Inferior parietal cortex (tissue), 1 donor: ENCODE measurements around the gene GNB2.

Source experiments
- DNase-seq: peaks from one replicate; pipeline ENCODE4 v3.0.0-alpha.2; 2016; ENCODE audit errors: extremely low spot score

Gene GNB2

DNA sequence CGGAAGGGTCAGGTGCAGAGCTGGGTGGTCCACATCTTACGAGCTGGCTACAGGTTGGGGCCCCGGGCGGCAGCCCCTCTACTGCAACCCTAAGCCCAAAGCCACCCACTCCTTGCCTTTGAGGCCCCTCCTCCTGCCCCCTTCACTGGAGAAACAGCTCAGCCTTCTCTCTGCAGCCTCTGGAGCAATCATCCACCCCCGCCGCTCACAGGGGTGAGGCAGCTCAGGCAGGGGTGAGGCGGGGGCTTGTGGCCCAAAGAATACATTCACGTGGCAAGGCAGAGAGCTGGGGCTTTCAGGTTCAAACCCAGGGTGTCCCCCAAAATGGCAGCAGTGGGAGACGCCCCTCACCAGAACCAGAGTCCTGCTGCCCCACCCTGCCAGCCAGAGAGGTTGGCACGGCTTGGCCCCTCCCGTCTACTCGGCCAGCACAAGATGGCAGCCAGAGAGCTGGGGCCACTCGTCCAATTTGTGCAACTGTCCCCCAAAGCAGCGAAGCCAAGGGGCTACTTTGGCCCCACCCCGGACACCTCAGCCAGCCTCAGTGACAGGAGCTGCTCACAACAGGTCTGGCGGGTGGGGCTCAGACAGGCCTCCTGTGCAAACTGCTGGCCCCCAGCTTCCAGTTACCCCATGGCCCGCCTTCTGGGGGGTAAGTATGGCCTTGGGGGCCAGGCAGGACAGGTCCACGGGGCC is 7.2 kb downstream of the GNB2 start:
- no peak for DNase-seq

DNA sequence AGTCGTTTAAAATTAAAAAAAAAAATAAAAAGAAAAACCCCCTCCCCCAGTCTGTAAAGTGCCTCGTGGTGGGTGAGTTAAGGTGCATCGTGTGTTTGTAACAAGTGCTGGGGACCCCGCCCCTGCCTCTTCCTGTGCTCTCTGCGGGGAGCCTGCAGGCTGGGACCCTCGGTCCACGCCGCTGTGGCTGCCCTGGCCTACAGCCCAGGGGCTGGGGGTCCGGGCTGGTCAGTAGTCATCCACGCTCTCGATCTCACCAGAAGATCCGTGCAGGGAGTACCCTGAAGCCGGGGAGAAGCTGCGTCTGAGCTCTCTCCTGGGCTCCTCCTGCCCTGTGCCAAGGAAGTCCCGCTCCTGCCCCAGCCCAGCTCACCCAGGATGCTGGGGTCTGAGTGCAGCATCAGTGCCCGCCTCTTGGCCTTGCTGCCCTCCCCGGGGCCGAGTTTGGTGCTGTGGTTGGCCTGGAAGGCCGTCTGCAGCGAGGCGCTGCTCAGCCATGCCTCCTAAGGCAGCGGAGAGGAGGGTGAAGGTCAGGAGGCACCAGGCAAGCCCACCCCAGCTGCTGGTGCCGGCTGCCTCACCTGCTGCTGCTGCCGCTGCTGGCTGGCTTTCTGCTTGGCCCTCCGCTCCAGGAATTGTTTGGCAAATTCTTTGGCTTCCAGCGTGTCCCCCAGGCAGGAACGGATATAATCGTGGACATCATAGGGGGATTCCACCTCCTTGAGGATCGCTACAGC is 8.1 kb downstream of the GNB2 start:
- DNase-seq: no peak

DNA sequence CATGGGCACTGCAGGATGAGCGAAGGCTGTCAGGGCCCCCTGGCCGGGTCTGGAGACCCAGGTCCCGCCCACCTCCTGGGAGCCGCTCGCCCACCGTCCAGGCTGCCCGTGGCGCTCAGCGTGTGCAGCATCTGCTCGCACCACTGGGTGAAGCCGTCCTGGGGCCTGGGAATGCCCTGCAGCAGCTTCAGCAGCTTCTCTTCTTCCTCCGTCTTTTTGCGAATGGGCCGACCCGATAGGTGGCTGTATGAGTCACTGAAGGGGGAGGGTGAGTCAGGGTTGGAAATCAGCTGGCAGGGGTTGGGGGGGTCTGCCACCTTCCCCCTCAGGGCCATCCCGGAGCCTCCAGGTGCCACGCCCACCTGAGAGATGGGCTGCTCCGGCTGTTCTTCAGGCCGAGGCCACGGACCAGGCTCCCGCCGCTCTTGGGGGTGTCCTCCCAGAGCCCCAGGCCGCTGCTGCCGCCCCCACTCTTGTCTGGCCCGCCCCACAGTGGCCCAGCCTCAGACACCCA is 8.7 kb downstream of the GNB2 start:
- DNase-seq: no peak

DNA sequence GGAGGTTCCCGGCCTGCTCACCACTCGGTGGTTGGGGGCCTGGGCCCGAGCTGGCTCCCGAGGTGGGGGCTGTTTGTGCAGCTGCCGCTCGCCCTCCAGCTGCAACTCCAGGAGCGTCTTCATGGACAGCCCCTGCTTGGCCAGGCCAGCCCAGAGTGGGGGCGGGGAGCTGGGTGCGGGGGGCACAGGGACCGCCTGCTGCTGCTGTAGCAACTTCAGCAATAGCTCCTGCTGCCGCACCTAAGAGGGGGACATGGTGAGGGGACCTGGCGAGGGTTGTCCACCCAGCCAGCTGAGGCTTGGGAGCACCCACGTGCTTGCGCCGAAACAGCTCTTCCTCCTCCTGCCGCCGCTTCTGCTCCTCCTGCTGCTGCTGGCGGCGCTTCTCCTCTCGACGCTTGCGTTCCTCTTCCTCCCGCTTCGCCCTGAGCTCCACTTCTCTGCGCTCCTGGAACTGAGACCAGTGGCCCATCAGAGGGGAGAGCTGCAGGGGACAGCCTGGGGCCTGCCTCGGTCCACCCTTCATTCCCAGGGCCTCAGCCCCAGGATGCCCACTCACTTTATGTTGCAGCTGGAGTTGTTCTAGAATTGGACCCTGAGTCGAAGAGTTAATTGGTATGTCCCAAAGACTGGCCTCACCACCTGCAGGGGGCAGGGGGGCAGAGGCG is 9.6 kb downstream of the GNB2 start:
- no peak for DNase-seq

DNA sequence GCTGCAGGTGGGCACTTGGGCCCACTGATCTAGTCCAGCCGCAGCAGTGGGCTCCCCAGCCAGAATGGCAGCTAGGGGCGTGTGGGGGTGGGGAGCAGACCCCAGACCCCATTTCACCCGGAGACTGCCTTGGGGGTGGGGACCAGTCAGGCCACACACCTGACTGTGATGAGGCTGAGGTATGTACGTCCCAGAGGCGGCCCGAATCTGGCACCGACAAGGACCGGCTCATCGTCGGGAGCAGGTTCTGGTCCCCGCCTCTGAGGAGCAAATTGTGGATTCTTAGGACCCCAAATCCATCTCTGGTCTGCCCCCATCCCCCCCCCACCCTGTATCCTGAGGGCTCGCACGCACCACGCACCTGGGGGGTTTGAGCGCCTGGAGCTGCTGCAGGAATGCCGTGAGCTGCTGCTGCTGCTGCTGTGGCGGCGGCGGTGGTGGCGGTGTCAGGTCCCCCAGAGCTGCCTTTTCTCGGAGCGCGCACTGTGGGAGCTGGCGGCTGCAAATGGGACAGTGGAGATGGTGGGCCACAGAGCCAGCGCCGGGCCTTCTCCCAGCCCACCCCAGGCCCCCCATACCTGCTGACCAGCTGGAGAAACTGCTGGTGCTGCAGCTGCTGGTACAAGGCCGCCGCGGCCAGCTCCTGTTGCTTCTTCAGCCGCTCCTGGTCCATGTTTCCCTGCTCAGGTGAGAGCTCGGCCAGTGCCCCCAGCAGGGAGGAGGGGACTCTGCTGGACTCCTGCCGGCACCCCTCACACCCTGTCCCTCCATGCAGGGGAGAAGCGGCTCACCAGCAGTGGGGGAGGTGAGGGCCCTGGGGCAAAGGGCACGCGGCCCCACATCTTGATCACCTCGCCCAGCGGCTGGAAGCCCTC is 10.4 kb downstream of the GNB2 start:
- DNase-seq: no peak

DNA sequence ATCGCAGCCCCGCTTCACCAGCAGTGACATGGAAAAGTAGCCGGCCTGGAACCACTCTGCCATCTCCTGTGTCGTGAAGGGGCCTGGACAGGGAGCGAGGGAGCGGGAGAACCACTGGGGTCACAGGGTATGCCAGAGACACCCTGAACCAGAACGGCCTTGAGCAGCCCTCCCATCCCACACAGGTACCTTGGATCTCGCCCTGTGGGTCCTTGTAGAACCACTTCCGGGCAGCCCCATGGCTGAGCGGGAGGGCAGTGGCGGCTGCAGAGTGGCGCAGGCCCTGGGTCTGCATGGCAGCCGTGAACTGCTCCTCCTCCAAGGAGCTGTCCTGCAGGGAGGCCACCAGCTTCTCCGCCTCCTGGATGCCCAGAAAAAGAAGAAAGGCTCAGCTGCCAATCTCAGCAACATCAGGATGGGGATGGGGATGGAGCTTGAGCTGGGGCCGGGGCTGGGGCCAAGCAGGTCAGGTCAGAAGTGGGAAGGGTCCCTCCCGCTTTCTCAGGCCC is 11.0 kb downstream of the GNB2 start:
- no peak for DNase-seq

DNA sequence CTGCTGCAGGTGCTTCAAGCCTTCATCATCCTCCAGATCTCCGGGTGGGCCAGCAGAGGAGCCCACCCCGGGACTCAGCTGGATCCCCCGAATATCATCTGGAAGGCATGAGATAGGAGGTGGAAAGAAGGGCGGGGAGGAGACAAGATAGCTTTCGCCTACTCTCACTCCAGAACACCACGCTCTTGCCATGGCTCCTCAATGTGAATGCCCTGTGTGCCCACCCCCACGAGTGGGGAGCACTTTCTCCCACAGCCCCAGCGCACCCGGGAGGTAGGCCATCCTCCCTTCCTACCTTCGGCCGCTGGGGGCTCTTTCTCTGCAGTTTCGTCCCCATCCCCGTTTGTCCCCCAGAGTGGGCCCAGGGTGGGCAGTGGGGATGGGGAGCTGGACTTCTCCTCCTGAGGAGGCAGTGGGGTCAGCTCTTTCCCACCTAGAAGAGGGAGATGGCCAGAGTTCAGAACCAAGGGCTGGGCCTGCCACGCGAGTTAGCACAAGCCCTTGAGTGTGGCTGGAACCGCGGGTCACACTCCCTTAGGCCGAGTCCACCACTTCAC is 11.6 kb downstream of the GNB2 start:
- no peak for DNase-seq

DNA sequence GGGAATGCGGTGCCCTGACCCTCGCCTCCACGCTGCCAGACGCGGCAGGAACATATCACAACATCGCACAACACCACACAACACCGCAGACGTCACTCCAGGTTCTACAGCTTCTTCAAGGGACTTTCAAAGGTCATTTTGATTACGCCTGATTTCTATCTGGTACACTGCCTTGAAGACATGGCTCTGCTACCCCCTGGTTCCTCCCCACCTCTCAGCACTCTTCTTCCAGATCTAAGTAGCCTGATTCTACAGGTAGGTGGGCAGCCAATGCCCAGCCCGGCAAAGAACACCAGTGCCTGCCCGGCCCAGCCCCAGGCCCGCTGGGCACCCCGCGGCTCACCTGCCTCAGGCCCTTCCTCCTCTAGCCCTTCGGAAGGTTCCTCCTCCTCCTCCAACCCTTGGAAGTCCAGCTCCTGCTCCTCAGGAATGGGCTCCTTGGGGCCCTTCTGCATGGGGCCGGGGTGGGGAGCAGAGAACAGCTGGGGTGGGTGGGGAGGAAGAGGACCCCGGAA is 12.1 kb downstream of the GNB2 start:
- no peak for DNase-seq

DNA sequence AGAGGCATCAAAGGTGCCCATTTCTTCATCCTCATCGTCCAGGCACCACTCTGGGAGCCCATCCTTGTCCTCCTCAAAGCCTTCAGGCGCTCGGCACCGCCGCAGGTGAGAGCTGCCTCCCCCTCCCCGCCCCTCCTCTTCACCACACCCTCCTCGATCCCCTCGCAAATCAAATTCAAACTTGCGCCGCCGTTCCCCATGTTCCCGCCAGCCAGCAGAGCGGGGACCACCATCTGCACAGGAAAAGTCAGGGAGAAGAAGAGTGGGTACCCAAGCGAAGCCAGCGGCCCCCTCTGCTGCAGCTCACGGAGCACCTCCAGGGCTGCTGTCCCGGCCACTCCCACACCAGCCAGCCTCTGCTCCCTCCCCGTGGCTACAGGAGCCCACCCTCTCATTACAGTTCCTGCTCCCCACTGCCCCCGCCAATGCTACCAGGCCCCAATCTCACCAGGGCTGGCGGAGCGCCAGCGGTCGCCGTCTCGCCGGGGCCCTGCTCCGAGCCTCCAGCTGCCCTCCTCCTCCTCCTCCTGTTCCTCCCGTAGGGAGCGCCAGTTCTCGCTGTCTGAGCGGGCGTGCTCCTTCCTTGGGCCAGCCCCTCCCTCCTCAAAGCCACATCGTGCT is 12.8 kb downstream of the GNB2 start:
- no peak for DNase-seq

DNA sequence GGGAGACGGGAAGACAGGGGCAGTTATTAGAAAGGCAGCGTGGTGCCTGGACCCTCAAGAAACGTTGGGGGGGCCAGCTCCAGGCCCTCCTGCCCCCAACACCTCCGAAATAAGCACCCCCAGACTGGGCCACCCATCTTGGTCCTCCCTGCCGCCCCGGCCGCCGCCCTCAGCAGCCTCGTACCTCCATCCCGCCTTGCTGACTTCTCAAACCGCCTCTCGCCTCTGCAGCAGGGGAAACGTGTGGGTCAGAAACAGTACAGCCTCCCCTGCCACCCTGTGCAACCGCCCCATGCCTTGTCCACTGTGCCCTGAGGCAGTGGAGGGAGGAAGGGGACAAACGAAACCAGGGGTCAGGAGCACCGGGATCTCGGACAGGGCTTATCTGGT is 13.3 kb downstream of the GNB2 start:
- no peak for DNase-seq

DNA sequence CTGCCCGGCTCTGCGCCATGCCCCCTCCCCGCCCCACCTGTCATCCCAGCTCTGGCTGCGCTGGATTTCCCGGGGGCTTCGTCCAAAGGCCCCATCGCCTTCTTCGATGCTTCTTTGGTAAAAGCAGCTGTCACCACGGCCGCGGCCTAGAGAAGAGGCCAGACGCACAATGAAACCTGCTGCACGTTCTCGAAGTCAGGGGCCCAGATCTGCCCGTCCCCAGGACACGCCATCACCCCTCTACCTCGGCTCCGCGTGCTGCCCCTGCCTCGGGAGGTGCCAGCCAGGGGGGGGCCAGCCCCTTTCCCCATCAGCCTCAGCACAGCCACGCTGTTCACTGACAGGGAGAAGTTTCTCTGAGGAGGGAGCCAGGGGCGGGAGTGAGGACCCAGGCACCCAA is 13.7 kb downstream of the GNB2 start:
- no peak for DNase-seq

DNA sequence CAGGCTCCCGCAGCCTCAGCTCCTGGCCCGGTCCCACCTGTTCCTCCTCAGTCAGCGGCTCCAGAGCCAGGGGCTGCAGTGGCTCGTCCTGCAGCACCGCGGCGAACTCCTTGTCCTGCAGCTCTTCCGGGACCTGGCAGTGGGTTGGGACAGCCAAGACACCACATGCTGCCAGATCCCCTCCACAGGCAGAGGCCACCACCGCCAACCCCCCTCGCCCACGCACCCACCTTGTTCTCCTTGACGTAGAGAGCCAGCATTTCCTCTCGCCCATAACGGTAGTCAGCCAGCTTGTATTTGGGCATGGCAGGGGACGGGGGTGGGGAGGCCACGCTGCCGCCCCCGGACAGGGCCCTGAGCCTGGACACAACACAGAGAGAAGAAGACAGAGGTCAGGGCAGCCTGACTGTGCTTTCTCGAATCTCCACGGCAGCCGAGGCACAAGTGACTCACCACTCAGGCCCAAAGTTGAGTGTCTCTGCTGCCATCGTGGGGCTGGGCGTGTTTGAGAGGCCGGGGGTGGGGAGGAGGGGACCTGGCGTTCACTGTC is 14.3 kb downstream of the GNB2 start:
- no peak for DNase-seq

DNA sequence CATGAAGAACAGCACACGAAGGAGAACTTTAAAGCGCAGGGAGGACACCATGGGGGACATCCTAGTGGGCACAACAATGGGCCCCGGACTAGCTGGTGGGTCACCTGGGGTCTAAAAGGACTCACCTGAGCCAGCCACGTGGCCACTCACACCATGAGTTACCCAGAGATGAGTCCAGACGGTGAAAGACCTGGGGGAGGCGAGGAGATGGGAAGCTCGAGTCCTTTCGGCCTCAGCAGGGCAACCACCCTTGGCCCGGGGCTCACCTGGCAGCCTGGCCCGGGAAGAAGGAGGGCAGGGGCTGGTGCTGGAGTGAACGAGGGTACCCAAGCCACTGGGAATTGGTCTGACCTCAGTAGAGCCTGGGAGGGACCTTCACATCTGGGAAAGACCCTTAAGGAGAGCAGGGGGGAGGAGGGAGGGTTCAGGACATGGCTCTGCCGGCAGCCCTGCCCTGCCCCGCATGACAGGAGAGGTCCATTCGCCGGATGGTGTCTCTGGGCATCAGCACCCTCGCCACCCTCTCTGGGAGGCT is 14.9 kb downstream of the GNB2 start:
- DNase-seq: no peak

DNA sequence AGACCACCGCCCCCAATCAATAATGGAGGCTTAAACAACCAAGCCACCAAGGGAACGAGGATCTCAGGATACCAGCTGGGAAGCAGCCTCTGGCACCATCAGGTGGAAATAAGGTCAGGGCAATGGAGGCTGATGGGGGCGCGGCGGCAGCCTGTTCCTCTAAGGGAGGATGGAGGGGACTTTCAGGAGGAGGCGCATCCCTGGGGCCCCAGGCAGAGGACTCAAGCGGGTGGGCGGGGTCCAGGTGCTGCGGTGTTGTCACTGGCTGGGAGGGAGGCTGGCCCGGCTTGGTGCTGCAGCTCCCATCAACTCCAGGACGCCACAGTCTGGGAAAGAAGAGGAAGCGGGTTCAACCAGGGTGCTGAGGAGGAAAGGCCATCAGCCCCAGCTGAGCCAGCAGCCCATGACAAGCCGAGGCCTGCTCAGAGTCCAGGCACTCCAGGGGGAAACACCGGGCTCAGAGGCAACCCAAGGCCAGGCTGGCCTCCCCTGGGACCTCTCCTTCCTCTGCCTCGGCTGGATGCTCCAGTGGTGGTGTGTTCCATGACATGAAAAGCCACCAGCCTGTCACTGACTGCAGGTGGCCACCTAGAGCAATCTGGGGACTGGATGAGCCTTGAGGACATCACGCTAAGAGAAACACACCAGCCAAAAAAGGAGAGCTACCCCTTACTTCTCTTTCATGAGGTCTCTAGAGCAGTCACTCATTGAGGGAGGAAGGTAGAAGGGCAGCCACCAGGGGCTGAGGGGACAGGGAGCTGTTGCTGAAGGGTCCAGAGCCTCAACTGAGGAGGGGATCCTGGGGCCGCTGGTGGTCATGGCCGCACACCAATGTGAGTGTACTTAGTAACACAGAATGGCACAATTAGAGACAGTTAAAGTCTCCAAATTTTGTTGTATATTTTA is 15.9 kb downstream of the GNB2 start:
- DNase-seq: no peak

DNA sequence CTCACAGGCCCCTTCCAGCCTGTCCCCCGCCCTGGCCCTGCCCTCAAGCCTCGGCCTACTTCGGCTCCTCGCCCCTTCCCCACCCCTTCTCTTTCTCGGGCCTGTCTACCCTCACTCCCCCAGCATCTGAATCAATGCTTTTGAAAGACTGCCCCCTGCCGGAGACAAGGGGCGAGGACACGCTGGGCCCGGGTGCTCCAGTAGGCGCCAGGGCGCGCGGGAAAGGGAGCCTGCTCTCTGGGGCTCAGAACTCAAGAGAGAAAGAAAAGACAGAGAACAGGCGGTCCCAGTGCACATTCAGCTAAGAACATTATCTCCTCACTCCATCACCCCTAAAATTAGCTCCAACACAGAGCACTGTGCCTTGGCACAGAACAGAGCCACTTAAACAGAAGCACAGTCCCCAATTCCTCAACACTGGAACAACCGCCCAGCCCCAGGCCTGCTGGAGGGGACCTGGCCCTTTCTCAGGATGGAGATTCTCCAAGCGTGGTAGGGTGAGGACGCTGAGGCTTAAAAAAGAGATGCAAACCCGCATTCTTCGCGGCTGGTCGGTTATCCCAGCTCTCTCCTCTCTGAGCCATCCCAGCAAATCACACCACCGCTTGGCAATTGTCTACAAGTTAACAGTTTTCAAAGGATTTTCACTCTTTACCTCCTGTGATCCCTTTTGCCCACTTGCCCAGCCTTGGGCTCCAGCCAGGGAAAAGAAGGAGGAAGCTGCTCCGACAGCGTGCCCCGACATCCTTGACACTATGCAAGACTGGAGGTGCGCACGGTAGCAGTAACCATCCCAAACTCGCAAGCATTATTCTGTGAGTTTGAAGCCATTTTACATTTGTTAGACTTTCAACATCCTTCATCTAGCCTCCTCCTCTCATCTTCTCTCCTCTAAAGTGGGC is 18.4 kb downstream of the GNB2 start:
- DNase-seq: peak; percentile 90

DNA sequence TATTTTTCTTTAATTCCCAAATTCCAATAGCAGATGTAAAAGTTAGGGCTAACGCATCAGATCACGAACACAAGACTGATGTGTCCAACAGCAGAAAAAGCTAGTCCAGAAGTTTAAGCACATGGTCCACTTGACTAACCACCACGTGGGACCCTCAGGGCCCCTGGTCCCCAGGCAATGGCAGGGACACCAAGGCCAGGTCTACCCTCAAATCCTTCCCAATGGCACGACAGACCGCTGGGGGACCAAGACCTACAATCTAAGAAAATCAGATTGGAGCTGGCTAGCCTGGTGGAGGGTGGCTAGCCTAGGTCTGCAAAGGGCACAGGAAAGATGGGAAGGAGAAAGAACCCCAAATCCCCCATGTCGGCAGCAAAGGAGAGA is 19.0 kb downstream of the GNB2 start:
- no peak for DNase-seq

DNA sequence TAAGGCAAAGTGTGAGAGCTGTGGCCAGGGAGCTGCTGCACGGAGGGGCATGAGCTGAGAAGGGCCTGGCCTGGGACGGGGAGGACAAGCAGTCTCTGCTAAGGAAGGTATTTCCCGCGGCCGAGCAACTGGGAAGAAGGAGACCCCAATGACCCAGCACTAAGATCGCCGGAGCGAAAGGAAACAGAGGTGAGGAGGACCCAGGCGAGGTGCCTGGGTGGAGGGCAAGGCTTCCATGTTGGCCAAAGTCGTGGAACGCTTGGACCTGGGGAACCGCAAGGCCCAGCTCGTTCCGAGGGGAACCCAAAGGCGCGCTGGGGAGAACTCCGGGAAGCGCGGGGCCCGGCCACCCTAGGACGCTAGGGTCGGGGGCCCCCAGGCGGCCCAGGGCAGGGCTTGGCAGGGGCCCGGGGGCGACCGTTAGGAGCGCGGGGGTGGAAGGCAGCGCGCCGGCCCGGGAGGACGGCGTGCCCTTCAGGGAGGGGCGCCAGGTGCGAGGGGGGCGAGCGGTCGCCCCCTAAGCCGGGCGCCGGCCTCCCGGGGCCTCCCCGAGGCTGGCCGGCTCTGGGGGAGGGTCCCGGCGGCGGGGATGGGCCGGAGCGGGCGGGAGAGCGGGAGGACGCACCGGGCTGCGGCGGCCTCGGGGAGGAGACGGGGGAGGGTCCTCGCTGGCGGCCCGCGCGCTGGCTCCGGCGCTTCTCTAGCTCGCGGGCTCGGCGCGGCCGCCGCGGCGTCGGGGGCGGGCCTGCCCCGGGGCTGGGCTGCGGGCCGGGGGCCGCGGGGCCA is 20.0 kb downstream of the GNB2 start:
- no peak for DNase-seq
